ENCODE measurements around the gene AGK.

DNA sequence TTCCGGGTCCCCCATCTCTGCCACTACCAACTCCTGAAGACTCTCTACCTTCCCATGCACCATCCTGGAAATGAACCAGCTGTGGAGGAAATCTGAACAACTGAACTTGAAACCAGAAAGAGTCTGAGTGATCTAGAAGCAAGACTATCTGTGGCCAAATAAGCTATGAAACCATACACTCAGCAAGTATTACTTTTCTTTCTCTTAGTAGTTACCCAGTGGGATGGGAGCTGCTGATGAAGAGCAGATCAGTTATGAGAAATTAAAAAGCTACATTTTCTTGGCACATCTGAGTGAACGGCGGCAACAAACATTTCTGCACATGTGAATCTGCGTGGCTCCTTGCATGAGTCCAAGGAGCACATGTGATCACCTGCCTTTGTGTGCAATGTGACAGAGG lies 31.6 kb upstream of the AGK start:
- no peak for TF ChIP-seq SUZ12 (IDR thresholded peaks at IDR 0.05; ENCODE audit: extremely low read depth, insufficient read depth, insufficient read length)
- TF ChIP-seq YY1 (IDR thresholded peaks at IDR 0.05; ENCODE audit: insufficient read depth, insufficient read length): no peak
